GM23338 (cell line): ENCODE measurements around the gene URAD. TPM values are rescaled to one million over a fixed set of nuclear protein-coding genes. Genes with fewer than 3 reads are reported as not detected.

Experiments
- ATAC-seq: fragments of 200-7000 bp; cut with Tn5 transposase; 3 replicates; pipeline ENCODE4 v1.9.1; 2020
- DNase-seq: peaks from one replicate; pipeline ENCODE4 v3.0.0-alpha.2; 2015; ENCODE audit warnings: low spot score
- H2AFZ ChIP-seq: fragments of 200-600 bp; sonication (generic); 2 replicates; pipeline ENCODE4 v1.8.0; 2016; ENCODE audit warnings: antibody characterized with exemption, mild to moderate bottlenecking, moderate library complexity
- H3F3A ChIP-seq: fragments of 200-600 bp; sonication (generic); replicated peaks from 2 replicates; pipeline ENCODE4 v1.8.0; 2017; ENCODE audit warnings: antibody characterized with exemption, mixed run types, low read depth
- H3K27ac ChIP-seq: fragments of 200-600 bp; sonication (generic); 2 replicates; pipeline ENCODE4 v1.6.1; 2016; ENCODE audit warnings: low read depth
- H3K27me3 ChIP-seq: fragments of 200-600 bp; sonication (generic); 2 replicates; pipeline ENCODE4 v1.8.0; 2016; ENCODE audit warnings: mild to moderate bottlenecking, mixed run types, moderate library complexity; ENCODE audit not compliant: insufficient read depth
- H3K36me3 ChIP-seq: fragments of 200-600 bp; sonication (generic); 2 replicates; pipeline ENCODE4 v1.8.0; 2016; ENCODE audit warnings: mild to moderate bottlenecking; ENCODE audit not compliant: insufficient read depth
- H3K4me1 ChIP-seq: fragments of 200-600 bp; sonication (generic); 2 replicates; pipeline ENCODE4 v1.8.0; 2016; ENCODE audit warnings: mild to moderate bottlenecking, moderate library complexity; ENCODE audit not compliant: insufficient read depth
- H3K4me2 ChIP-seq: fragments of 200-600 bp; sonication (generic); 2 replicates; pipeline ENCODE4 v1.7.1; 2017; ENCODE audit warnings: mixed run types
- H3K4me3 ChIP-seq: fragments of 200-600 bp; sonication (generic); 2 replicates; pipeline ENCODE4 v1.6.1; 2016; ENCODE audit warnings: mixed run types
- H3K79me2 ChIP-seq: fragments of 200-600 bp; sonication (generic); replicated peaks from 2 replicates; pipeline ENCODE4 v1.8.0; 2017; ENCODE audit warnings: mild to moderate bottlenecking; ENCODE audit not compliant: insufficient read depth
- H3K9me2 ChIP-seq: fragments of 200-600 bp; sonication (generic); 2 replicates; pipeline ENCODE4 v1.8.0; 2017; ENCODE audit not compliant: insufficient read depth
- H4K20me1 ChIP-seq: fragments of 200-600 bp; sonication (generic); replicated peaks from 2 replicates; pipeline ENCODE4 v1.8.0; 2017; ENCODE audit warnings: mild to moderate bottlenecking; ENCODE audit not compliant: insufficient read depth
- H3K27ac Mint-ChIP-seq: 2 replicates; pipeline ENCODE4 v1.8.0; 2020; ENCODE audit warnings: inconsistent platforms, mild to moderate bottlenecking, moderate library complexity, mixed read lengths
- H3K27me3 Mint-ChIP-seq: 3 replicates; pipeline ENCODE4 v1.8.0; 2022; ENCODE audit warnings: low read depth, mild to moderate bottlenecking, moderate library complexity, mixed read lengths, inconsistent platforms; ENCODE audit not compliant: insufficient read depth, poor library complexity
- H3K36me3 Mint-ChIP-seq: 3 replicates; pipeline ENCODE4 v1.8.0; 2021; ENCODE audit warnings: low read depth, mild to moderate bottlenecking, inconsistent platforms, moderate library complexity, mixed read lengths
- H3K4me1 Mint-ChIP-seq: 3 replicates; pipeline ENCODE4 v1.8.0; 2020; ENCODE audit warnings: mild to moderate bottlenecking, inconsistent platforms, mixed read lengths
- H3K4me3 Mint-ChIP-seq: 3 replicates; pipeline ENCODE4 v1.8.0; 2021; ENCODE audit warnings: moderate library complexity, mild to moderate bottlenecking, inconsistent platforms, mixed read lengths
- H3K9me3 Mint-ChIP-seq: 3 replicates; pipeline ENCODE4 v1.8.0; 2020; ENCODE audit warnings: moderate library complexity, mild to moderate bottlenecking, inconsistent platforms, mixed read lengths
- CREB1 ChIP-seq: fragments of 250-450 bp; sonication (Bioruptor Pico); IDR thresholded peaks from 2 replicates; pipeline ENCODE4 v1.5.0; 2020; ENCODE audit warnings: low read depth, mild to moderate bottlenecking, moderate library complexity
- EZH2phosphoT487 ChIP-seq: fragments of 200-600 bp; sonication (generic); IDR thresholded peaks from one replicate; pipeline ENCODE4 v1.8.1; 2018; ENCODE audit warnings: antibody characterized with exemption; ENCODE audit not compliant: unreplicated experiment
- JUNB ChIP-seq: IDR thresholded peaks from one replicate; pipeline ENCODE4 v1.6.1; 2016; ENCODE audit warnings: antibody characterized with exemption; ENCODE audit not compliant: unreplicated experiment
- NANOG ChIP-seq: IDR thresholded peaks from 2 replicates; pipeline ENCODE4 v1.6.1; 2016; ENCODE audit warnings: antibody characterized with exemption, borderline replicate concordance
- POLR2AphosphoS5 ChIP-seq: IDR thresholded peaks from 2 replicates; pipeline ENCODE4 v1.6.1; 2016; ENCODE audit warnings: antibody characterized with exemption, low read depth
- STAT1 ChIP-seq: IDR thresholded peaks from one replicate; pipeline ENCODE4 v1.6.1; 2016; ENCODE audit warnings: antibody characterized with exemption; ENCODE audit not compliant: unreplicated experiment
- ZNF114 ChIP-seq: fragments of 250-450 bp; sonication (Bioruptor Pico); IDR thresholded peaks from 2 replicates; pipeline ENCODE4 v1.5.0; 2020; ENCODE audit warnings: mild to moderate bottlenecking, moderate library complexity
- ZNF331 ChIP-seq: fragments of 250-450 bp; sonication (Bioruptor Pico); IDR thresholded peaks from 2 replicates; pipeline ENCODE4 v1.5.0; 2020; ENCODE audit warnings: low read depth, mild to moderate bottlenecking, moderate library complexity
- polyA plus RNA-seq: library from polyadenylated mRNA; unstranded; fragments of >200 nt; fragmentation: Nextera tagmentation; extraction: Ambion mirVana; gene quantifications from 2 replicates; pipeline ENCODE4 v1.2.1, GENCODE V29; 2016
- total RNA-seq: library from RNA; depleted of rRNA; stranded (reverse); fragments of >200 nt; shearing (Covaris generic); gene quantifications from 2 replicates; pipeline ENCODE4 v1.2.3, GENCODE V29; 2014
- TF ChIP-seq, protein P1 (sequence below): IDR thresholded peaks from 2 replicates; pipeline ENCODE4 v1.6.1; 2016; ENCODE audit warnings: antibody characterized with exemption
- TF ChIP-seq, protein P2 (sequence below): IDR thresholded peaks from one replicate; pipeline ENCODE4 v1.6.1; 2018; ENCODE audit warnings: antibody characterized with exemption; ENCODE audit not compliant: unreplicated experiment
- TF ChIP-seq, protein P3 (sequence below), 2 experiments: fragments of 200-600 bp in 1 of 2; sonication (generic) in 1 of 2; conservative IDR thresholded peaks; 2 replicates each; pipeline versions ENCODE4 v1.5.1 to v1.6.1; 2016 to 2017; ENCODE audit warnings: antibody characterized with exemption in 2 of 2, low read depth in 2 of 2, mild to moderate bottlenecking in 2 of 2, moderate library complexity in 1 of 2
- TF ChIP-seq, protein P4 (sequence below): fragments of 250-450 bp; sonication (Bioruptor Pico); IDR thresholded peaks from 2 replicates; pipeline ENCODE4 v1.5.0; 2020; ENCODE audit warnings: mild to moderate bottlenecking, moderate library complexity

URAD gene
- total and polyA plus RNA-seq, 2 experiments from 2014 or later, result not detected

DNA sequence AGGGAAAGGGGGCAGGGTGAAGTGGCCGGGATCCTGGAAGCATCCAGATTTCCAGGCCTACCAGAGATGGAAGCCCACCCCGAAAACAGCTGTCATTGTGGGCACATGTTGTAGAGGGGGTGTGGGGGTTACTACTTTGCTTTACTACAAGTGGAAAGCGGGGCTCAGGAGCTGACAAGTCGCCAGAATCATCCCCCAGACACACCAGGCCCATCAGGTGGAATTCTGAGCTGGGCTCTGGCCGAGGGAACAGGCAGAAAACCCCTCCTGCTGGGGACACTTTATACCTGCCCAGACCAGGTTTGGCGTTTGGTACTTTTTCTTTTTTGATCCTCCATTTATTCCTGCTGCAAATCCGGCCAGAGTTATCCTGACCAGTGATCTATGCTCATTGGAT lies 23.2 kb downstream of the URAD start:
- peak overlapping the region; percentile 16; the same call in 1 of the 3 replicates for H3K4me3 Mint-ChIP-seq
- no peaks in the 10 kb centered on the region; the same call in 2 of the 3 replicates for H3K36me3 Mint-ChIP-seq
- no peak overlapping the region for H3K27ac Mint-ChIP-seq
- Histone ChIP-seq H3K4me3 (no peak overlapping the region), H3K27me3 (peaks cover 100% of the 10 kb centered on the region), H3K9me2 (no peaks in the 10 kb centered on the region), H3K79me2 (no peaks in the 10 kb centered on the region), H3K4me1 (peaks cover 66% of the 10 kb centered on the region), H3K4me2 (peak overlapping the region; percentile 50; the same call in 1 of the 2 replicates), H2AFZ (no peak overlapping the region), H3K36me3 (no peaks in the 10 kb centered on the region; the same call in 1 of the 2 replicates), H3K27ac (no peak overlapping the region), H3F3A (peaks cover 47% of the 10 kb centered on the region), H4K20me1 (peaks cover 35% of the 10 kb centered on the region)
- H3K9me3 Mint-ChIP-seq, result no peaks in the 10 kb centered on the region; the same call in 2 of the 3 replicates
- peaks cover 99% of the 10 kb centered on the region for H3K27me3 Mint-ChIP-seq
- no peak for ATAC-seq
- TF ChIP-seq, protein P1, sequence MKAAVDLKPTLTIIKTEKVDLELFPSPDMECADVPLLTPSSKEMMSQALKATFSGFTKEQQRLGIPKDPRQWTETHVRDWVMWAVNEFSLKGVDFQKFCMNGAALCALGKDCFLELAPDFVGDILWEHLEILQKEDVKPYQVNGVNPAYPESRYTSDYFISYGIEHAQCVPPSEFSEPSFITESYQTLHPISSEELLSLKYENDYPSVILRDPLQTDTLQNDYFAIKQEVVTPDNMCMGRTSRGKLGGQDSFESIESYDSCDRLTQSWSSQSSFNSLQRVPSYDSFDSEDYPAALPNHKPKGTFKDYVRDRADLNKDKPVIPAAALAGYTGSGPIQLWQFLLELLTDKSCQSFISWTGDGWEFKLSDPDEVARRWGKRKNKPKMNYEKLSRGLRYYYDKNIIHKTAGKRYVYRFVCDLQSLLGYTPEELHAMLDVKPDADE, result no peak
- TF ChIP-seq EZH2phosphoT487 (no peak), ZNF114 (CRISPR knock-in tag) (no peak), NANOG (no peak), STAT1 (no peak), ZNF331 (CRISPR knock-in tag) (no peak), JUNB (no peak), POLR2AphosphoS5 (no peak), CREB1 (no peak)
- TF ChIP-seq, protein P2, sequence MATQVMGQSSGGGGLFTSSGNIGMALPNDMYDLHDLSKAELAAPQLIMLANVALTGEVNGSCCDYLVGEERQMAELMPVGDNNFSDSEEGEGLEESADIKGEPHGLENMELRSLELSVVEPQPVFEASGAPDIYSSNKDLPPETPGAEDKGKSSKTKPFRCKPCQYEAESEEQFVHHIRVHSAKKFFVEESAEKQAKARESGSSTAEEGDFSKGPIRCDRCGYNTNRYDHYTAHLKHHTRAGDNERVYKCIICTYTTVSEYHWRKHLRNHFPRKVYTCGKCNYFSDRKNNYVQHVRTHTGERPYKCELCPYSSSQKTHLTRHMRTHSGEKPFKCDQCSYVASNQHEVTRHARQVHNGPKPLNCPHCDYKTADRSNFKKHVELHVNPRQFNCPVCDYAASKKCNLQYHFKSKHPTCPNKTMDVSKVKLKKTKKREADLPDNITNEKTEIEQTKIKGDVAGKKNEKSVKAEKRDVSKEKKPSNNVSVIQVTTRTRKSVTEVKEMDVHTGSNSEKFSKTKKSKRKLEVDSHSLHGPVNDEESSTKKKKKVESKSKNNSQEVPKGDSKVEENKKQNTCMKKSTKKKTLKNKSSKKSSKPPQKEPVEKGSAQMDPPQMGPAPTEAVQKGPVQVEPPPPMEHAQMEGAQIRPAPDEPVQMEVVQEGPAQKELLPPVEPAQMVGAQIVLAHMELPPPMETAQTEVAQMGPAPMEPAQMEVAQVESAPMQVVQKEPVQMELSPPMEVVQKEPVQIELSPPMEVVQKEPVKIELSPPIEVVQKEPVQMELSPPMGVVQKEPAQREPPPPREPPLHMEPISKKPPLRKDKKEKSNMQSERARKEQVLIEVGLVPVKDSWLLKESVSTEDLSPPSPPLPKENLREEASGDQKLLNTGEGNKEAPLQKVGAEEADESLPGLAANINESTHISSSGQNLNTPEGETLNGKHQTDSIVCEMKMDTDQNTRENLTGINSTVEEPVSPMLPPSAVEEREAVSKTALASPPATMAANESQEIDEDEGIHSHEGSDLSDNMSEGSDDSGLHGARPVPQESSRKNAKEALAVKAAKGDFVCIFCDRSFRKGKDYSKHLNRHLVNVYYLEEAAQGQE, result no peak
- TF ChIP-seq, protein P3, sequence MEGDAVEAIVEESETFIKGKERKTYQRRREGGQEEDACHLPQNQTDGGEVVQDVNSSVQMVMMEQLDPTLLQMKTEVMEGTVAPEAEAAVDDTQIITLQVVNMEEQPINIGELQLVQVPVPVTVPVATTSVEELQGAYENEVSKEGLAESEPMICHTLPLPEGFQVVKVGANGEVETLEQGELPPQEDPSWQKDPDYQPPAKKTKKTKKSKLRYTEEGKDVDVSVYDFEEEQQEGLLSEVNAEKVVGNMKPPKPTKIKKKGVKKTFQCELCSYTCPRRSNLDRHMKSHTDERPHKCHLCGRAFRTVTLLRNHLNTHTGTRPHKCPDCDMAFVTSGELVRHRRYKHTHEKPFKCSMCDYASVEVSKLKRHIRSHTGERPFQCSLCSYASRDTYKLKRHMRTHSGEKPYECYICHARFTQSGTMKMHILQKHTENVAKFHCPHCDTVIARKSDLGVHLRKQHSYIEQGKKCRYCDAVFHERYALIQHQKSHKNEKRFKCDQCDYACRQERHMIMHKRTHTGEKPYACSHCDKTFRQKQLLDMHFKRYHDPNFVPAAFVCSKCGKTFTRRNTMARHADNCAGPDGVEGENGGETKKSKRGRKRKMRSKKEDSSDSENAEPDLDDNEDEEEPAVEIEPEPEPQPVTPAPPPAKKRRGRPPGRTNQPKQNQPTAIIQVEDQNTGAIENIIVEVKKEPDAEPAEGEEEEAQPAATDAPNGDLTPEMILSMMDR (conservative IDR thresholded peaks at IDR 0.05; ENCODE audit: low read depth in 2 of 2), result no peak
- TF ChIP-seq, protein P4, sequence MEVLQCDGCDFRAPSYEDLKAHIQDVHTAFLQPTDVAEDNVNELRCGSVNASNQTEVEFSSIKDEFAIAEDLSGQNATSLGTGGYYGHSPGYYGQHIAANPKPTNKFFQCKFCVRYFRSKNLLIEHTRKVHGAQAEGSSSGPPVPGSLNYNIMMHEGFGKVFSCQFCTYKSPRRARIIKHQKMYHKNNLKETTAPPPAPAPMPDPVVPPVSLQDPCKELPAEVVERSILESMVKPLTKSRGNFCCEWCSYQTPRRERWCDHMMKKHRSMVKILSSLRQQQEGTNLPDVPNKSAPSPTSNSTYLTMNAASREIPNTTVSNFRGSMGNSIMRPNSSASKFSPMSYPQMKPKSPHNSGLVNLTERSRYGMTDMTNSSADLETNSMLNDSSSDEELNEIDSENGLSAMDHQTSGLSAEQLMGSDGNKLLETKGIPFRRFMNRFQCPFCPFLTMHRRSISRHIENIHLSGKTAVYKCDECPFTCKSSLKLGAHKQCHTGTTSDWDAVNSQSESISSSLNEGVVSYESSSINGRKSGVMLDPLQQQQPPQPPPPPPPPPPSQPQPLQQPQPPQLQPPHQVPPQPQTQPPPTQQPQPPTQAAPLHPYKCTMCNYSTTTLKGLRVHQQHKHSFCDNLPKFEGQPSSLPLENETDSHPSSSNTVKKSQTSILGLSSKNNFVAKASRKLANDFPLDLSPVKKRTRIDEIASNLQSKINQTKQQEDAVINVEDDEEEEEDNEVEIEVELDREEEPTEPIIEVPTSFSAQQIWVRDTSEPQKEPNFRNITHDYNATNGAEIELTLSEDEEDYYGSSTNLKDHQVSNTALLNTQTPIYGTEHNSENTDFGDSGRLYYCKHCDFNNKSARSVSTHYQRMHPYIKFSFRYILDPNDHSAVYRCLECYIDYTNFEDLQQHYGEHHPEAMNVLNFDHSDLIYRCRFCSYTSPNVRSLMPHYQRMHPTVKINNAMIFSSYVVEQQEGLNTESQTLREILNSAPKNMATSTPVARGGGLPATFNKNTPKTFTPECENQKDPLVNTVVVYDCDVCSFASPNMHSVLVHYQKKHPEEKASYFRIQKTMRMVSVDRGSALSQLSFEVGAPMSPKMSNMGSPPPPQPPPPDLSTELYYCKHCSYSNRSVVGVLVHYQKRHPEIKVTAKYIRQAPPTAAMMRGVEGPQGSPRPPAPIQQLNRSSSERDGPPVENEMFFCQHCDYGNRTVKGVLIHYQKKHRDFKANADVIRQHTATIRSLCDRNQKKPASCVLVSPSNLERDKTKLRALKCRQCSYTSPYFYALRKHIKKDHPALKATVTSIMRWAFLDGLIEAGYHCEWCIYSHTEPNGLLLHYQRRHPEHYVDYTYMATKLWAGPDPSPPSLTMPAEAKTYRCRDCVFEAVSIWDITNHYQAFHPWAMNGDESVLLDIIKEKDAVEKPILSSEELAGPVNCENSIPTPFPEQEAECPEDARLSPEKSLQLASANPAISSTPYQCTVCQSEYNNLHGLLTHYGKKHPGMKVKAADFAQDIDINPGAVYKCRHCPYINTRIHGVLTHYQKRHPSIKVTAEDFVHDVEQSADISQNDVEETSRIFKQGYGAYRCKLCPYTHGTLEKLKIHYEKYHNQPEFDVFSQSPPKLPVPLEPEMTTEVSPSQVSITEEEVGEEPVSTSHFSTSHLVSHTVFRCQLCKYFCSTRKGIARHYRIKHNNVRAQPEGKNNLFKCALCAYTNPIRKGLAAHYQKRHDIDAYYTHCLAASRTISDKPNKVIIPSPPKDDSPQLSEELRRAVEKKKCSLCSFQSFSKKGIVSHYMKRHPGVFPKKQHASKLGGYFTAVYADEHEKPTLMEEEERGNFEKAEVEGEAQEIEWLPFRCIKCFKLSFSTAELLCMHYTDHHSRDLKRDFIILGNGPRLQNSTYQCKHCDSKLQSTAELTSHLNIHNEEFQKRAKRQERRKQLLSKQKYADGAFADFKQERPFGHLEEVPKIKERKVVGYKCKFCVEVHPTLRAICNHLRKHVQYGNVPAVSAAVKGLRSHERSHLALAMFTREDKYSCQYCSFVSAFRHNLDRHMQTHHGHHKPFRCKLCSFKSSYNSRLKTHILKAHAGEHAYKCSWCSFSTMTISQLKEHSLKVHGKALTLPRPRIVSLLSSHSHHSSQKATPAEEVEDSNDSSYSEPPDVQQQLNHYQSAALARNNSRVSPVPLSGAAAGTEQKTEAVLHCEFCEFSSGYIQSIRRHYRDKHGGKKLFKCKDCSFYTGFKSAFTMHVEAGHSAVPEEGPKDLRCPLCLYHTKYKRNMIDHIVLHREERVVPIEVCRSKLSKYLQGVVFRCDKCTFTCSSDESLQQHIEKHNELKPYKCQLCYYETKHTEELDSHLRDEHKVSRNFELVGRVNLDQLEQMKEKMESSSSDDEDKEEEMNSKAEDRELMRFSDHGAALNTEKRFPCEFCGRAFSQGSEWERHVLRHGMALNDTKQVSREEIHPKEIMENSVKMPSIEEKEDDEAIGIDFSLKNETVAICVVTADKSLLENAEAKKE (CRISPR knock-in tag), result no peak
- peak; percentile 52 for DNase-seq
- peaks cover 57% of the 10 kb centered on the region for H3K4me1 Mint-ChIP-seq
